SK-N-SH (cell line): Measurements from ENCODE around the gene LTBR. TPM values are rescaled to one million over a fixed set of nuclear protein-coding genes. Genes with fewer than 3 reads are reported as not detected.

Experiments
- CTCF ChIA-PET: fragments of 300-600, 350-600 bp; formaldehyde crosslinking; extraction: SDS; loops from one replicate; lab custom pipeline; 2021; lab: Yijun Ruan, JAX
- POLR2A ChIA-PET: fragments of 350-600 bp; sonication (Branson Sonifier 250); formaldehyde crosslinking; extraction: SDS; loops from one replicate; lab custom pipeline; 2020; ENCODE audit warnings: antibody characterized with exemption, inconsistent platforms; lab: Yijun Ruan, JAX
- DNase-seq: peaks from one replicate; pipeline ENCODE4 v3.0.0; 2012
- H2AFZ ChIP-seq: fragments of 200-600 bp; sonication (generic); 2 replicates; pipeline ENCODE4 v1.8.1; 2016; ENCODE audit warnings: antibody characterized with exemption, mild to moderate bottlenecking, low read depth
- H3F3A ChIP-seq: fragments of 200-600 bp; sonication (generic); replicated peaks from 2 replicates; pipeline ENCODE3; 2016; ENCODE audit warnings: antibody characterized with exemption, mild to moderate bottlenecking; ENCODE audit not compliant: insufficient read depth
- H3K27ac ChIP-seq, 2 experiments: fragments of 200-500 bp in 1 of 2; fragments of 200-600 bp in 1 of 2; sonication (Bioruptor generic) in 1 of 2; sonication (generic), shearing (Covaris generic) in 1 of 2; 2 replicates each; pipeline versions ENCODE4 v1.5.1 to v1.6.1; 2014 to 2016; ENCODE audit warnings: low read depth in 2 of 2, inconsistent platforms in 1 of 2, low read length in 1 of 2, mild to moderate bottlenecking in 1 of 2, mixed read lengths in 1 of 2
- H3K27me3 ChIP-seq: fragments of 200-600 bp; sonication (generic), shearing (Covaris generic); 2 replicates; pipeline ENCODE4 v1.6.1; 2016; ENCODE audit warnings: mixed run types; ENCODE audit not compliant: insufficient read depth
- H3K36me3 ChIP-seq, 2 experiments: fragments of 200-500 bp in 1 of 2; fragments of 200-600 bp in 1 of 2; sonication (Bioruptor generic) in 1 of 2; sonication (generic) in 1 of 2; replicated peaks in 1 of 2; 2 replicates each; pipeline versions ENCODE3 to v1.5.1; 2014 to 2016; ENCODE audit warnings: low read length in 1 of 2, mild to moderate bottlenecking in 1 of 2; ENCODE audit not compliant: insufficient read depth in 2 of 2, control insufficient read depth in 1 of 2
- H3K4me1 ChIP-seq, 2 experiments: fragments of 200-500 bp in 1 of 2; fragments of 200-600 bp in 1 of 2; sonication (Bioruptor generic) in 1 of 2; sonication (generic), shearing (Covaris generic) in 1 of 2; 2 replicates each; pipeline versions ENCODE4 v1.5.1 to v1.6.1; 2014 to 2016; ENCODE audit warnings: low read depth in 1 of 2, low read length in 1 of 2, mixed run types in 1 of 2; ENCODE audit not compliant: insufficient read depth in 2 of 2, control insufficient read depth in 1 of 2
- H3K4me2 ChIP-seq: fragments of 200-600 bp; sonication (generic), shearing (Covaris generic); 2 replicates; pipeline ENCODE4 v1.6.1; 2017; ENCODE audit warnings: mixed run types
- H3K4me3 ChIP-seq, 2 experiments: fragments of 200-500 bp in 1 of 2; fragments of 200-600 bp in 1 of 2; sonication (Bioruptor generic) in 1 of 2; sonication (generic), shearing (Covaris generic) in 1 of 2; 2 replicates each; pipeline versions ENCODE4 v1.5.1 to v1.8.1; 2014 to 2016; ENCODE audit warnings: low read depth in 2 of 2, inconsistent platforms in 1 of 2, low read length in 1 of 2, mild to moderate bottlenecking in 1 of 2, mixed read lengths in 1 of 2, moderate library complexity in 1 of 2
- H3K79me2 ChIP-seq: fragments of 200-600 bp; sonication (generic); 2 replicates; pipeline ENCODE4 v1.8.1; 2017; ENCODE audit warnings: mild to moderate bottlenecking; ENCODE audit not compliant: insufficient read depth
- H3K9ac ChIP-seq: fragments of 200-600 bp; sonication (generic); 2 replicates; pipeline ENCODE4 v1.6.1; 2017; ENCODE audit warnings: mixed run types
- H3K9me2 ChIP-seq: fragments of 200-600 bp; sonication (generic); 2 replicates; pipeline ENCODE4 v1.6.1; 2017; ENCODE audit warnings: mixed run types
- H3K9me3 ChIP-seq: fragments of 200-600 bp; sonication (generic); 2 replicates; pipeline ENCODE4 v1.6.1; 2017; ENCODE audit warnings: mixed run types, mild to moderate bottlenecking, moderate library complexity
- H4K20me1 ChIP-seq: fragments of 200-600 bp; sonication (generic); 2 replicates; pipeline ENCODE4 v1.6.1; 2017; ENCODE audit warnings: mild to moderate bottlenecking, mixed run types; ENCODE audit not compliant: insufficient read depth
- ELF1 ChIP-seq: IDR thresholded peaks from 2 replicates; pipeline ENCODE4 v1.4.0; 2012
- EZH2phosphoT487 ChIP-seq: fragments of 200-600 bp; sonication (generic); IDR thresholded peaks from 2 replicates; pipeline ENCODE4 v1.6.1; 2017; ENCODE audit warnings: low read depth, mixed run types, mild to moderate bottlenecking, antibody characterized with exemption, moderate library complexity, borderline replicate concordance
- MEF2A ChIP-seq: IDR thresholded peaks from 2 replicates; pipeline ENCODE4 v1.4.0; 2012; ENCODE audit warnings: low read depth, borderline replicate concordance
- NRF1 ChIP-seq: IDR thresholded peaks from 2 replicates; pipeline ENCODE4 v1.6.1; 2012; ENCODE audit warnings: low read depth, mild to moderate bottlenecking, low read length
- SIN3A ChIP-seq: IDR thresholded peaks from 2 replicates; pipeline ENCODE4 v1.6.1; 2012; ENCODE audit warnings: low read depth, mild to moderate bottlenecking, low read length, moderate library complexity, borderline replicate concordance
- WGBS: methylation state at CpG from one replicate; pipeline ENCODE4 v1.1.6; 2017; ENCODE audit warnings: low lambda C conversion rate; 5-methylcytosine and 5-hydroxymethylcytosine counted together
- polyA plus RNA-seq, 3 experiments: library from polyadenylated mRNA; depleted of rRNA; stranded (reverse); fragments of >200 nt; gene quantifications; 2 replicates each; pipeline ENCODE4 v1.2.3, GENCODE V29; 2012
- TF ChIP-seq, protein P1 (sequence below): IDR thresholded peaks from 2 replicates; pipeline ENCODE4 v1.6.1; 2012; ENCODE audit warnings: mild to moderate bottlenecking, low read depth, low read length, moderate library complexity

Gene LTBR
- polyA plus RNA-seq, 1 of the 3 experiments (the other 2 are of a cell fraction) = 0.12 TPM

DNA sequence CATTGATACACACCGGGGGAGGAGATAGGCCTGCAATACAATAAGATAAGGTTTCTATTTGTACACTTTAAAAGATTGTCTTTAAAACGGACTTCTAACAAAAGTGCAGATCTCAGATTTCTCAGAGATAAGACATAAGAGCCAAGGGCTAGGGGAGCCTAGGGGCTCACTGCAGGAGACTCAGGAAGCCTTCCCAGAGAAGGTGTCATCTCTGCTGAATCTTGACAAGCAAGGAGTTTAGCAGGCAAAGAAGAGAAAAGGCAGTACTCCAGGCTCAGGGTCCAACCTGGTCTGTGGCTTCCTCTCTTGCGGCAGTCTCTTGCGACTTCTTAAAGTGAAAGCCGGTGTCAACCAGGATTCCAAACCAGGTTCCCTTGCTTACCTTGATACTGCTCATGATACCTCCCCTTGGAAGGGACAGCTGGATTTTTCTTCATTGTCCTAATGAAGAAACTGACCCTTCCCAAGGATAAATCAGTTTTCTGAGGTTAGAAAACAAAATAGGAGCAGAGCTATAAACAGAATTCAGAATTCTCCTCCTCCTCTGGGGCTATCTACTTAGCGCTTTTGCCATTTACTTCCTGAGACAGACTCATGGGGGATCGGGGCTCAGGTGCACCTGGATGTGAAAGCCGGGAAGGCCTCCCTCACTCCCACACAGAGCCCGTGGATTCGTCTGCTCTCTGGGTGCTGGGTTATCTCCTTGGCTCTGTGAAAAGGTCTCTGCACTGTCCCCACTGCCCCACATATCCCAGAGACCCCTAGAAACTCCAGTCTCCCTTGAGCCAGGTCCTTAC, 6.9 kb upstream of the LTBR start:
- H3K27ac ChIP-seq = no peak overlapping the region
- no peaks in the 10 kb centered on the region for H3K79me2 ChIP-seq
- no peak overlapping the region for H3K4me2 ChIP-seq
- H3K9me2 ChIP-seq = no peaks in the 10 kb centered on the region
- no peaks in the 10 kb centered on the region for H4K20me1 ChIP-seq
- H3K4me1 ChIP-seq = peaks cover 12 to 18% of the 10 kb centered on the region in 2 experiments; a peak in 3 of 4 replicates
- ChIA-PET CTCF (no interaction called here), POLR2A (no interaction called here)
- no peak overlapping the region for H3K4me3 ChIP-seq
- H3K9me3 ChIP-seq = no peaks in the 10 kb centered on the region
- H3K27me3 ChIP-seq = no peaks in the 10 kb centered on the region
- peaks cover 5% of the 10 kb centered on the region for H3F3A ChIP-seq
- no peak overlapping the region for H3K9ac ChIP-seq
- DNase-seq = no peak
- WGBS = 89% methylated on average over 9 of the region's 10 CpGs
- TF ChIP-seq EZH2phosphoT487 (no peak), NRF1 (no peak)
- TF ChIP-seq, protein P1, sequence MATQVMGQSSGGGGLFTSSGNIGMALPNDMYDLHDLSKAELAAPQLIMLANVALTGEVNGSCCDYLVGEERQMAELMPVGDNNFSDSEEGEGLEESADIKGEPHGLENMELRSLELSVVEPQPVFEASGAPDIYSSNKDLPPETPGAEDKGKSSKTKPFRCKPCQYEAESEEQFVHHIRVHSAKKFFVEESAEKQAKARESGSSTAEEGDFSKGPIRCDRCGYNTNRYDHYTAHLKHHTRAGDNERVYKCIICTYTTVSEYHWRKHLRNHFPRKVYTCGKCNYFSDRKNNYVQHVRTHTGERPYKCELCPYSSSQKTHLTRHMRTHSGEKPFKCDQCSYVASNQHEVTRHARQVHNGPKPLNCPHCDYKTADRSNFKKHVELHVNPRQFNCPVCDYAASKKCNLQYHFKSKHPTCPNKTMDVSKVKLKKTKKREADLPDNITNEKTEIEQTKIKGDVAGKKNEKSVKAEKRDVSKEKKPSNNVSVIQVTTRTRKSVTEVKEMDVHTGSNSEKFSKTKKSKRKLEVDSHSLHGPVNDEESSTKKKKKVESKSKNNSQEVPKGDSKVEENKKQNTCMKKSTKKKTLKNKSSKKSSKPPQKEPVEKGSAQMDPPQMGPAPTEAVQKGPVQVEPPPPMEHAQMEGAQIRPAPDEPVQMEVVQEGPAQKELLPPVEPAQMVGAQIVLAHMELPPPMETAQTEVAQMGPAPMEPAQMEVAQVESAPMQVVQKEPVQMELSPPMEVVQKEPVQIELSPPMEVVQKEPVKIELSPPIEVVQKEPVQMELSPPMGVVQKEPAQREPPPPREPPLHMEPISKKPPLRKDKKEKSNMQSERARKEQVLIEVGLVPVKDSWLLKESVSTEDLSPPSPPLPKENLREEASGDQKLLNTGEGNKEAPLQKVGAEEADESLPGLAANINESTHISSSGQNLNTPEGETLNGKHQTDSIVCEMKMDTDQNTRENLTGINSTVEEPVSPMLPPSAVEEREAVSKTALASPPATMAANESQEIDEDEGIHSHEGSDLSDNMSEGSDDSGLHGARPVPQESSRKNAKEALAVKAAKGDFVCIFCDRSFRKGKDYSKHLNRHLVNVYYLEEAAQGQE = no peak
- H2AFZ ChIP-seq = peak overlapping the region; percentile 58
- no peaks in the 10 kb centered on the region for H3K36me3 ChIP-seq

DNA sequence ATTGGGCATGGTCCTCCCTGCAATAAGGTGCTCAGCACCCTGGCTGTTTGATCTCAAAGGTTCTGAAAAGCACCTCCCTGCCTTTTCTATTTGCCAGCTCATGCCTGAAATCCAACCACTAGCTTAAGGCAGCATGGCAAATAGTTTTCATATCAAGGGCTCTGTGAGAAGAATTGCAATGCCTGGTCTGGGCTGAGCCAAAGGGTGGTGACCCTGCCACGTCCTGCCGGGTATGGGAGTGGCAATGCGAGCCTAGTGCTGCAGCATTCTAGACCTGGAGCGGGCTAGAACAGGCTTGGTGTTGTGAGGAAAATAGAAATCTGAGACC, 6.3 kb upstream of the LTBR start:
- Histone ChIP-seq H3F3A (no peaks in the 10 kb centered on the region), H3K27me3 (no peaks in the 10 kb centered on the region), H2AFZ (no peak overlapping the region), H3K9ac (no peak overlapping the region), H3K4me2 (no peak overlapping the region), H3K9me2 (no peaks in the 10 kb centered on the region), H3K9me3 (no peaks in the 10 kb centered on the region), H3K4me3 (no peak overlapping the region), H3K4me1 (peaks cover 12% of the 10 kb centered on the region in 2 experiments; a peak in 3 of 4 replicates), H3K36me3 (no peaks in the 10 kb centered on the region), H3K27ac (no peak overlapping the region), H3K79me2 (no peaks in the 10 kb centered on the region), H4K20me1 (no peaks in the 10 kb centered on the region)
- no peak for DNase-seq
- WGBS = 92% methylated on average over 4 of the region's 4 CpGs
- TF ChIP-seq ELF1 = no peak
- TF ChIP-seq NRF1 = no peak
- no peak for TF ChIP-seq MEF2A
- TF ChIP-seq SIN3A = no peak
- POLR2A ChIA-PET = no interaction called here
- CTCF ChIA-PET = no interaction called here
